CD8-positive, alpha-beta memory T cell (primary cell): ENCODE measurements around the gene ATP2B3. TPM values are rescaled to one million over a fixed set of nuclear protein-coding genes. Genes with fewer than 3 reads are reported as not detected.
A peak's percentile ranks its signal among the peaks of the same experiment; 100 is the strongest.

ENCODE experiments used
- CTCF ChIA-PET: fragments of 350-600 bp; sonication (Branson Sonifier 250); formaldehyde crosslinking; loops from one replicate; lab custom pipeline; 2021; ENCODE audit warnings: antibody characterized with exemption; lab: Charles Lee
- POLR2A ChIA-PET: fragments of 350-600 bp; sonication (Branson Sonifier 250); formaldehyde crosslinking; loops from one replicate; lab custom pipeline; 2021; ENCODE audit warnings: antibody characterized with exemption; lab: Charles Lee
- DNase-seq, 5 donors: peaks; one replicate each; pipeline versions ENCODE4 v3.0.0 to v3.0.0-alpha.2; 2020 to 2022; ENCODE audit warnings: mixed read lengths in 1 of 5
- H3K27ac ChIP-seq: one replicate; pipeline ENCODE4 v1.7.0; 2013; ENCODE audit warnings: low read depth, mild to moderate bottlenecking, low read length, moderate library complexity
- H3K27me3 ChIP-seq: 2 replicates; pipeline ENCODE4 v1.7.0; 2013; ENCODE audit warnings: low read length, mild to moderate bottlenecking; ENCODE audit not compliant: insufficient read depth, poor library complexity, severe bottlenecking
- H3K36me3 ChIP-seq: 2 replicates; pipeline ENCODE4 v1.7.0; 2013; ENCODE audit warnings: mild to moderate bottlenecking, low read length, moderate library complexity; ENCODE audit not compliant: insufficient read depth
- H3K4me1 ChIP-seq: 2 replicates; pipeline ENCODE4 v1.7.0; 2013; ENCODE audit warnings: mild to moderate bottlenecking, low read length, moderate library complexity; ENCODE audit not compliant: insufficient read depth
- H3K4me3 ChIP-seq: 2 replicates; pipeline ENCODE4 v1.7.0; 2013; ENCODE audit warnings: mild to moderate bottlenecking, low read length
- H3K9me3 ChIP-seq: 2 replicates; pipeline ENCODE4 v1.7.0; 2013; ENCODE audit warnings: mild to moderate bottlenecking, low read length
- H3K27ac Mint-ChIP-seq, 8 donors: one replicate each; pipeline ENCODE4 v1.8.0; 2020 to 2021; ENCODE audit warnings: mixed read lengths in 8 of 8, mild to moderate bottlenecking in 6 of 8, inconsistent platforms in 3 of 8, moderate library complexity in 3 of 8
- H3K27me3 Mint-ChIP-seq, 2 donors: one replicate each; pipeline ENCODE4 v1.8.0; 2020 to 2021; ENCODE audit warnings: mixed read lengths in 2 of 2, mild to moderate bottlenecking in 1 of 2, moderate library complexity in 1 of 2
- H3K36me3 Mint-ChIP-seq, 3 donors: one replicate each; pipeline ENCODE4 v1.8.0; 2020 to 2021; ENCODE audit warnings: mixed read lengths in 3 of 3, inconsistent platforms in 1 of 3, mild to moderate bottlenecking in 1 of 3
- H3K4me1 Mint-ChIP-seq, 3 donors: one replicate each; pipeline ENCODE4 v1.8.0; 2020 to 2021; ENCODE audit warnings: mixed read lengths in 3 of 3, inconsistent platforms in 1 of 3, mild to moderate bottlenecking in 1 of 3
- H3K4me3 Mint-ChIP-seq, 7 donors: one replicate each; pipeline ENCODE4 v1.8.0; 2020 to 2021; ENCODE audit warnings: mixed read lengths in 7 of 7, mild to moderate bottlenecking in 6 of 7, moderate library complexity in 4 of 7, inconsistent platforms in 2 of 7
- H3K9me3 Mint-ChIP-seq, 5 donors: one replicate each; pipeline ENCODE4 v1.8.0; 2020 to 2022; ENCODE audit warnings: mixed read lengths in 5 of 5, mild to moderate bottlenecking in 3 of 5, moderate library complexity in 2 of 5, inconsistent platforms in 1 of 5
- polyA plus RNA-seq: library from polyadenylated mRNA; unstranded; fragments of 300-500 nt; fragmentation: Illumina TruSeq; gene quantifications from one replicate; pipeline ENCODE4 v1.2.3, GENCODE V29; 2021
- total RNA-seq, 2 experiments: library from RNA; stranded (reverse); gene quantifications; one replicate each; pipeline ENCODE4 v1.2.3, GENCODE V29; 2021

The ATP2B3 gene
- total and polyA plus RNA-seq, 3 experiments from 2014 or later, result not detected

- Histone ChIP-seq H3K9me3 (no peaks in the 10 kb centered on the region), H3K36me3 (no peaks in the 10 kb centered on the region), H3K27ac (no peak overlapping the region), H3K4me3 (no peak overlapping the region), H3K27me3 (no peaks in the 10 kb centered on the region), H3K4me1 (no peaks in the 10 kb centered on the region)
- Mint-ChIP-seq H3K4me3 (no peak overlapping the region), H3K9me3 (no peaks in the 10 kb centered on the region), H3K4me1 (no peaks in the 10 kb centered on the region), H3K36me3 (no peaks in the 10 kb centered on the region), H3K27ac (no peak overlapping the region), H3K27me3 (peaks cover 4% of the 10 kb centered on the region in 2 donors)
- POLR2A ChIA-PET, result no interaction called here
- CTCF ChIA-PET, result interaction anchor here (1.5 kb wide), 1 partner anchor 9 kb away, joined by 4 read pairs; no protein-coding TSS in a partner anchor
- no peak for DNase-seq
Measured at GRCh38 chrX:153547195-153547594, 29.8 kb downstream of the ATP2B3 start.

GRCh38 chrX:153549231-153549630, 31.8 kb downstream of the ATP2B3 start:
- Histone ChIP-seq H3K27me3 (no peaks in the 10 kb centered on the region), H3K9me3 (no peaks in the 10 kb centered on the region), H3K36me3 (no peaks in the 10 kb centered on the region), H3K4me3 (no peak overlapping the region), H3K27ac (no peak overlapping the region), H3K4me1 (no peaks in the 10 kb centered on the region)
- Mint-ChIP-seq H3K36me3 (no peaks in the 10 kb centered on the region), H3K27me3 (peaks cover 3 to 4% of the 10 kb centered on the region in 2 donors), H3K9me3 (no peaks in the 10 kb centered on the region), H3K27ac (no peak overlapping the region), H3K4me1 (no peaks in the 10 kb centered on the region), H3K4me3 (no peak overlapping the region)
- no peak for DNase-seq
- CTCF ChIA-PET, result no interaction called here
- POLR2A ChIA-PET, result no interaction called here

GRCh38 chrX:153549807-153550206, 32.4 kb downstream of the ATP2B3 start:
- Mint-ChIP-seq H3K36me3 (no peaks in the 10 kb centered on the region), H3K27me3 (peaks cover 2 to 4% of the 10 kb centered on the region in 2 donors), H3K4me1 (no peaks in the 10 kb centered on the region), H3K9me3 (no peaks in the 10 kb centered on the region), H3K4me3 (no peak overlapping the region), H3K27ac (no peak overlapping the region)
- Histone ChIP-seq H3K9me3 (no peaks in the 10 kb centered on the region), H3K27me3 (no peaks in the 10 kb centered on the region), H3K4me1 (no peaks in the 10 kb centered on the region), H3K36me3 (no peaks in the 10 kb centered on the region), H3K4me3 (no peak overlapping the region), H3K27ac (no peak overlapping the region)
- DNase-seq, result no peak
- POLR2A ChIA-PET, result no interaction called here
- CTCF ChIA-PET, result no interaction called here

GRCh38 chrX:153551135-153551534, 33.7 kb downstream of the ATP2B3 start:
- H3K4me1 ChIP-seq, result no peaks in the 10 kb centered on the region
- ChIA-PET POLR2A (no interaction called here), CTCF (interaction anchor here (1.5 kb wide), 1 partner anchor 58 kb away, joined by 3 read pairs; no protein-coding TSS in a partner anchor)
- no peak overlapping the region for H3K27ac ChIP-seq
- H3K36me3 ChIP-seq, result no peaks in the 10 kb centered on the region
- H3K36me3 Mint-ChIP-seq, result no peaks in the 10 kb centered on the region
- H3K9me3 Mint-ChIP-seq, result no peaks in the 10 kb centered on the region
- no peak overlapping the region for H3K4me3 Mint-ChIP-seq
- H3K27ac Mint-ChIP-seq, result no peak overlapping the region
- no peak overlapping the region for H3K4me3 ChIP-seq
- no peaks in the 10 kb centered on the region for H3K27me3 ChIP-seq
- no peaks in the 10 kb centered on the region for H3K9me3 ChIP-seq
- no peak for DNase-seq
- H3K27me3 Mint-ChIP-seq, result peaks cover 2 to 4% of the 10 kb centered on the region in 2 donors
- no peaks in the 10 kb centered on the region for H3K4me1 Mint-ChIP-seq

- Mint-ChIP-seq H3K36me3 (no peaks in the 10 kb centered on the region), H3K27me3 (peaks cover 0 to 2% of the 10 kb centered on the region in 2 donors), H3K27ac (no peak overlapping the region), H3K4me3 (no peak overlapping the region), H3K9me3 (no peaks in the 10 kb centered on the region), H3K4me1 (no peaks in the 10 kb centered on the region)
- Histone ChIP-seq H3K4me3 (no peak overlapping the region), H3K9me3 (no peaks in the 10 kb centered on the region), H3K4me1 (no peaks in the 10 kb centered on the region), H3K27me3 (no peaks in the 10 kb centered on the region), H3K36me3 (no peaks in the 10 kb centered on the region), H3K27ac (no peak overlapping the region)
- POLR2A ChIA-PET, result no interaction called here
- peak; percentile 27 to 67 (median 29) for DNase-seq
- CTCF ChIA-PET, result interaction anchor here (0.9 to 2.3 kb wide), 8 partner anchors 10 to 145 kb away, joined by 3 to 10 read pairs (median 6); no protein-coding TSS in a partner anchor
Measured at GRCh38 chrX:153554519-153555167, 37.2 kb downstream of the ATP2B3 start.

- H3K36me3 Mint-ChIP-seq, result no peaks in the 10 kb centered on the region
- H3K9me3 Mint-ChIP-seq, result no peaks in the 10 kb centered on the region
- Histone ChIP-seq H3K4me1 (no peaks in the 10 kb centered on the region), H3K4me3 (no peak overlapping the region), H3K27ac (no peak overlapping the region), H3K36me3 (no peaks in the 10 kb centered on the region), H3K27me3 (no peaks in the 10 kb centered on the region), H3K9me3 (no peaks in the 10 kb centered on the region)
- DNase-seq, result no peak
- CTCF ChIA-PET, result interaction anchor here (0.7 to 1.5 kb wide), 2 partner anchors 17 to 93 kb away, joined by 3 read pairs; no protein-coding TSS in a partner anchor
- no peak overlapping the region for H3K4me3 Mint-ChIP-seq
- H3K27ac Mint-ChIP-seq, result no peak overlapping the region
- POLR2A ChIA-PET, result no interaction called here
- no peaks in the 10 kb centered on the region for H3K4me1 Mint-ChIP-seq
- peaks cover 0 to 5% of the 10 kb centered on the region in 2 donors for H3K27me3 Mint-ChIP-seq
Measured at GRCh38 chrX:153556767-153557166, 39.3 kb downstream of the ATP2B3 start.

GRCh38 chrX:153557618-153558355, 40.3 kb downstream of the ATP2B3 start:
- Mint-ChIP-seq H3K9me3 (no peaks in the 10 kb centered on the region), H3K36me3 (no peaks in the 10 kb centered on the region)
- CTCF ChIA-PET, result no interaction called here

GRCh38 chrX:153560000-153560399, 42.6 kb downstream of the ATP2B3 start:
- Histone ChIP-seq H3K36me3 (no peaks in the 10 kb centered on the region), H3K27me3 (no peaks in the 10 kb centered on the region), H3K9me3 (no peaks in the 10 kb centered on the region), H3K4me3 (no peak overlapping the region), H3K27ac (no peak overlapping the region), H3K4me1 (no peaks in the 10 kb centered on the region)
- Mint-ChIP-seq H3K27ac (no peak overlapping the region), H3K9me3 (no peaks in the 10 kb centered on the region), H3K4me3 (no peak overlapping the region), H3K36me3 (no peaks in the 10 kb centered on the region), H3K4me1 (no peaks in the 10 kb centered on the region), H3K27me3 (peaks cover 0 to 5% of the 10 kb centered on the region in 2 donors)
- CTCF ChIA-PET, result no interaction called here
- DNase-seq, result no peak
- POLR2A ChIA-PET, result no interaction called here

More at GRCh38 chrX:153557618-153558355, 40.3 kb downstream of the ATP2B3 start:
- H3K27ac Mint-ChIP-seq, result peak overlapping the region in 1 of 8 donors; percentile 14
- no peaks in the 10 kb centered on the region for H3K4me1 Mint-ChIP-seq
- H3K4me3 ChIP-seq, result no peak overlapping the region
- H3K4me3 Mint-ChIP-seq, result no peak overlapping the region
- H3K4me1 ChIP-seq, result no peaks in the 10 kb centered on the region
- no peak for DNase-seq
- POLR2A ChIA-PET, result no interaction called here
- H3K36me3 ChIP-seq, result no peaks in the 10 kb centered on the region
- no peak overlapping the region for H3K27ac ChIP-seq
- no peaks in the 10 kb centered on the region for H3K27me3 ChIP-seq
- H3K27me3 Mint-ChIP-seq, result peaks cover 0 to 3% of the 10 kb centered on the region in 2 donors
- no peaks in the 10 kb centered on the region for H3K9me3 ChIP-seq
